Measurements from ENCODE around the gene HTR3E. TPM values are rescaled to one million over a fixed set of nuclear protein-coding genes. Genes with fewer than 3 reads are reported as not detected.
"Not testable (repeated sequence)": the region's sequence is repeated elsewhere in the genome, so short reads cannot be mapped to it uniquely, and the experiment has no call there.

The HTR3E gene
- total RNA-seq, 4 donors from 2014 or later = not detected

- no peaks in the 10 kb centered on the region for H3K9me3 ChIP-seq
- no peak overlapping the region for H3K4me3 ChIP-seq
- peak overlapping the region; percentile 61 to 80 (median 72) for H3K27ac ChIP-seq
- in situ Hi-C loops (cut with MboI; ENCODE audit: low sequenced_read_pairs in 4 of 4) (loop anchor here in 3 of 4 donors (10.0 to 25.0 kb wide), 3 partner anchors 91 to 259 kb away; partner anchors contain the start of genes PARL (in 3 of the 3), ALG3 (in 2 of the 3), EEF1AKMT4 (in 2 of the 3) and VWA5B2 (in 1 of the 3)), intact Hi-C loops (cut with DNase I; ENCODE audit: low total_unique reads) (loop anchor here (2.0 kb wide), 2 partner anchors 41 to 103 kb away; partner anchors contain the start of genes ABCF3, ALG3 and EEF1AKMT4)
- H3K27me3 ChIP-seq = no peaks in the 10 kb centered on the region
- peaks cover 0 to 43% of the 10 kb centered on the region in 2 donors for H3K36me3 ChIP-seq
- peaks cover 23 to 33% of the 10 kb centered on the region in 2 donors for H3K4me1 ChIP-seq
- no peak for ATAC-seq
- no peak for DNase-seq
- TF ChIP-seq POLR2A (IDR thresholded peaks at IDR 0.05) (no peak), CTCF (IDR thresholded peaks at IDR 0.05 in 4 of 5, conservative IDR thresholded peaks at IDR 0.05 in 1 of 5) (no peak)
Observed at GRCh38 chr3:184145751-184146270, 48.9 kb downstream of the HTR3E start.

GRCh38 chr3:184148076-184148475 lies 51.2 kb downstream of the HTR3E start:
- Histone ChIP-seq H3K27me3 (no peaks in the 10 kb centered on the region), H3K4me3 (no peak overlapping the region), H3K9me3 (no peaks in the 10 kb centered on the region), H3K4me1 (peaks cover 23 to 33% of the 10 kb centered on the region in 2 donors), H3K27ac (no peak overlapping the region), H3K36me3 (peaks cover 0 to 20% of the 10 kb centered on the region in 2 donors)
- ATAC-seq (no peak), DNase-seq (no peak)
- intact Hi-C loops (cut with DNase I; ENCODE audit: low total_unique reads) (no loop called here), in situ Hi-C loops (cut with MboI; ENCODE audit: low sequenced_read_pairs in 4 of 4) (loop anchor here in 3 of 4 donors (10.0 to 25.0 kb wide), 3 partner anchors 89 to 261 kb away; partner anchors contain the start of genes PARL (in 3 of the 3), ALG3 (in 2 of the 3), EEF1AKMT4 (in 2 of the 3) and VWA5B2 (in 1 of the 3))
- TF ChIP-seq CTCF (IDR thresholded peaks at IDR 0.05 in 4 of 5, conservative IDR thresholded peaks at IDR 0.05 in 1 of 5) (no peak), POLR2A (IDR thresholded peaks at IDR 0.05) (no peak)

GRCh38 chr3:184149123-184149522 lies 52.3 kb downstream of the HTR3E start:
- intact Hi-C loops (cut with DNase I; ENCODE audit: low total_unique reads) = no loop called here
- ATAC-seq = no peak
- in situ Hi-C loops (cut with MboI; ENCODE audit: low sequenced_read_pairs in 4 of 4) = loop anchor here in 3 of 4 donors (10.0 to 25.0 kb wide), 3 partner anchors 88 to 262 kb away; partner anchors contain the start of genes PARL (in 3 of the 3), ALG3 (in 2 of the 3), EEF1AKMT4 (in 2 of the 3) and VWA5B2 (in 1 of the 3)
- peaks cover 29 to 38% of the 10 kb centered on the region in 2 donors for H3K4me1 ChIP-seq
- no peaks in the 10 kb centered on the region for H3K9me3 ChIP-seq
- no peak overlapping the region for H3K27ac ChIP-seq
- TF ChIP-seq POLR2A (IDR thresholded peaks at IDR 0.05) = no peak
- no peak for TF ChIP-seq CTCF (IDR thresholded peaks at IDR 0.05 in 4 of 5, conservative IDR thresholded peaks at IDR 0.05 in 1 of 5)
- H3K27me3 ChIP-seq = no peaks in the 10 kb centered on the region
- peaks cover 0 to 10% of the 10 kb centered on the region in 2 donors for H3K36me3 ChIP-seq
- DNase-seq = no peak
- no peak overlapping the region for H3K4me3 ChIP-seq

GRCh38 chr3:184149770-184150169 lies 52.9 kb downstream of the HTR3E start:
- H3K9me3 ChIP-seq; intact Hi-C loops (cut with DNase I; ENCODE audit: low total_unique reads); DNase-seq; H3K4me3 ChIP-seq; H3K36me3 ChIP-seq; ATAC-seq; H3K27ac ChIP-seq; H3K27me3 ChIP-seq: not testable (repeated sequence)
- H3K4me1 ChIP-seq = peaks cover 29 to 38% of the 10 kb centered on the region in 2 donors
- in situ Hi-C loops (cut with MboI; ENCODE audit: low sequenced_read_pairs in 4 of 4) = loop anchor here in 3 of 4 donors (10.0 to 25.0 kb wide), 3 partner anchors 88 to 262 kb away; partner anchors contain the start of genes PARL (in 3 of the 3), ALG3 (in 2 of the 3), EEF1AKMT4 (in 2 of the 3) and VWA5B2 (in 1 of the 3)
